M059J (cell line): ENCODE results near the gene CCRL2. TPM values are rescaled to one million over a fixed set of nuclear protein-coding genes. Genes with fewer than 3 reads are reported as not detected.
"Not testable (repeated sequence)": the region's sequence is repeated elsewhere in the genome, so short reads cannot be mapped to it uniquely, and the experiment has no call there.

Experiments used
- DNase-seq: peaks from one replicate; pipeline ENCODE4 v3.0.0-alpha.2; 2012; ENCODE audit warnings: low read depth
- total RNA-seq: library from RNA; depleted of rRNA; stranded (reverse); fragments of >200 nt; shearing (Covaris generic); gene quantifications from 2 replicates; pipeline ENCODE4 v1.2.3, GENCODE V29; 2014

CCRL2 gene
- total RNA-seq, 1 experiment from 2014 or later: 1.0 TPM

- DNase-seq: no peak
Measured at GRCh38 chr3:46405301-46406019, 1.6 kb upstream of the CCRL2 start.

- DNase-seq: no peak
Measured at GRCh38 chr3:46406443-46406787, 644 bp upstream of the CCRL2 start.

- DNase-seq: no peak
Measured at GRCh38 chr3:46407970-46408369, 911 bp downstream of the CCRL2 start.

GRCh38 chr3:46408853-46409252 is 1.8 kb downstream of the CCRL2 start:
- no peak for DNase-seq

GRCh38 chr3:46409739-46410489 is 2.9 kb downstream of the CCRL2 start:
- DNase-seq: no peak

- no peak for DNase-seq
Measured at GRCh38 chr3:46410669-46411068, 3.6 kb downstream of the CCRL2 start.

- no peak for DNase-seq
Measured at GRCh38 chr3:46411271-46411670, 4.2 kb downstream of the CCRL2 start.

GRCh38 chr3:46412786-46413298 is 5.8 kb downstream of the CCRL2 start:
- DNase-seq: no peak

GRCh38 chr3:46413951-46414350 is 6.9 kb downstream of the CCRL2 start:
- no peak for DNase-seq

- DNase-seq: no peak
Measured at GRCh38 chr3:46414739-46415138, 7.7 kb downstream of the CCRL2 start.

GRCh38 chr3:46416125-46416810 is 9.2 kb downstream of the CCRL2 start:
- DNase-seq: no peak

- DNase-seq: no peak
Measured at GRCh38 chr3:46416811-46417510, 9.9 kb downstream of the CCRL2 start.

GRCh38 chr3:46417841-46418611 is 11.0 kb downstream of the CCRL2 start:
- DNase-seq: no peak

GRCh38 chr3:46419816-46420215 is 12.8 kb downstream of the CCRL2 start:
- no peak for DNase-seq

GRCh38 chr3:46420931-46421330 is 13.9 kb downstream of the CCRL2 start:
- no peak for DNase-seq

- peak; percentile 87 for DNase-seq
Measured at GRCh38 chr3:46422617-46423016, 15.6 kb downstream of the CCRL2 start.

- peak; percentile 78 for DNase-seq
Measured at GRCh38 chr3:46423588-46423987, 16.5 kb downstream of the CCRL2 start.

- peak; percentile 67 for DNase-seq
Measured at GRCh38 chr3:46426476-46426875, 19.4 kb downstream of the CCRL2 start.

- not testable (repeated sequence) for DNase-seq
Measured at GRCh38 chr3:46427404-46427803, 20.3 kb downstream of the CCRL2 start.

- DNase-seq: peak; percentile 46
Measured at GRCh38 chr3:46427916-46428833, 21.1 kb downstream of the CCRL2 start.
